K562 (cell line): ENCODE results near the gene RPRD1B. TPM values are rescaled to one million over a fixed set of nuclear protein-coding genes. Genes with fewer than 3 reads are reported as not detected.

ENCODE experiments used
- BHLHE40 ChIP-seq: IDR thresholded peaks from 2 replicates; pipeline ENCODE4 v1.6.1; 2011; ENCODE audit warnings: low read length, improper control_type of control experiment
- CSDE1 ChIP-seq, 2 experiments: fragments of 450-650 bp; IDR thresholded peaks; 2 replicates each; pipeline ENCODE4 v1.6.1; 2016; ENCODE audit warnings: mild to moderate bottlenecking in 1 of 2
- DLX4 ChIP-seq: fragments of 250-450 bp; sonication (Bioruptor Pico); IDR thresholded peaks from 2 replicates; pipeline ENCODE4 v1.6.1; 2021; ENCODE audit warnings: mild to moderate bottlenecking
- HDAC2 ChIP-seq: fragments of 450-650 bp; IDR thresholded peaks from 2 replicates; pipeline ENCODE4 v1.6.1; 2016; ENCODE audit warnings: mild to moderate bottlenecking
- IFI16 ChIP-seq: fragments of 250-450 bp; sonication (Bioruptor Pico); IDR thresholded peaks from 2 replicates; pipeline ENCODE4 v2.1.2; 2022; ENCODE audit warnings: mild to moderate bottlenecking, inconsistent platforms
- KAT7 ChIP-seq: sonication (generic); formaldehyde crosslinking; IDR thresholded peaks from 2 replicates; pipeline ENCODE4 v1.8.0; 2022; ENCODE audit warnings: missing genetic modification reagents, mild to moderate bottlenecking, borderline replicate concordance
- NCOA2 ChIP-seq, 2 experiments: fragments of 450-650 bp; IDR thresholded peaks; 2 replicates each; pipeline ENCODE4 v1.6.1; 2018; ENCODE audit warnings: mild to moderate bottlenecking in 2 of 2, moderate library complexity in 1 of 2; ENCODE audit not compliant: partially characterized antibody in 2 of 2
- NR3C1 ChIP-seq: sonication (generic); formaldehyde crosslinking; IDR thresholded peaks from 2 replicates; pipeline ENCODE4 v1.8.1; 2022; ENCODE audit warnings: missing genetic modification reagents
- PHB2 ChIP-seq: fragments of 450-650 bp; IDR thresholded peaks from 2 replicates; pipeline ENCODE4 v1.6.1; 2017; ENCODE audit warnings: low read depth
- PTBP1 ChIP-seq: fragments of 200-400 bp; formaldehyde crosslinking; IDR thresholded peaks from 2 replicates; pipeline ENCODE4 v1.6.1; 2017; ENCODE audit warnings: low read depth, low read length
- RBM14 ChIP-seq: fragments of 200-400 bp; formaldehyde crosslinking; IDR thresholded peaks from 2 replicates; pipeline ENCODE4 v1.6.1; 2018; ENCODE audit warnings: low read depth, mild to moderate bottlenecking, low read length, moderate library complexity, borderline replicate concordance; ENCODE audit not compliant: insufficient read depth
- RBM39 ChIP-seq: fragments of 200-400 bp; formaldehyde crosslinking; optimal IDR thresholded peaks from 2 replicates; pipeline ENCODE3; 2018; ENCODE audit warnings: low read depth, low read length
- SLC30A9 ChIP-seq: fragments of 250-450 bp; sonication (Bioruptor Pico); IDR thresholded peaks from 2 replicates; pipeline ENCODE4 v1.8.0; 2022; ENCODE audit warnings: mild to moderate bottlenecking, moderate library complexity
- SOX6 ChIP-seq: fragments of 450-650 bp; IDR thresholded peaks from 2 replicates; pipeline ENCODE4 v1.6.1; 2014; ENCODE audit warnings: mild to moderate bottlenecking
- TAL1 ChIP-seq: fragments of 450-650 bp; IDR thresholded peaks from 2 replicates; pipeline ENCODE4 v1.6.1; 2016; ENCODE audit warnings: mild to moderate bottlenecking
- ZC3H4 ChIP-seq: sonication (generic); formaldehyde crosslinking; IDR thresholded peaks from 2 replicates; pipeline ENCODE4 v1.9.0; 2021; ENCODE audit warnings: missing genetic modification reagents, borderline replicate concordance
- ZNF175 ChIP-seq: fragments of 200-800 bp; sonication (Bioruptor generic); IDR thresholded peaks from 2 replicates; pipeline ENCODE4 v1.6.1; 2016; ENCODE audit warnings: low read depth, mild to moderate bottlenecking, missing genetic modification characterization, missing compliant biosample characterization
- ZNF75A ChIP-seq: fragments of 450-650 bp; formaldehyde crosslinking; IDR thresholded peaks from 2 replicates; pipeline ENCODE4 v1.4.0; 2020; ENCODE audit warnings: mild to moderate bottlenecking
- ZZZ3 ChIP-seq: fragments of 450-650 bp; IDR thresholded peaks from 2 replicates; pipeline ENCODE4 v1.6.1; 2016; ENCODE audit warnings: antibody characterized with exemption, mild to moderate bottlenecking, moderate library complexity
- polyA plus RNA-seq, 8 experiments: library from polyadenylated mRNA; depleted of rRNA in 4 of 8; stranded (reverse) in 5 of 8; unstranded in 3 of 8; fragments of >200 nt; fragmentation: Nextera tagmentation in 2 of 8; fragmentation: Illumina TruSeq in 1 of 8; extraction: Ambion mirVana in 2 of 8; extraction: Trizol in 1 of 8; gene quantifications; 2 replicates each; pipeline versions ENCODE4 v1.2.1 to v1.2.3, GENCODE V29; 2011 to 2014; ENCODE audit warnings: inconsistent platforms in 1 of 8, missing spikeins in 1 of 8
- total RNA-seq, 7 experiments: library from RNA; depleted of rRNA in 6 of 7; stranded (reverse); fragments of >200 nt in 6 of 7; fragmentation: Illumina TruSeq in 2 of 7; extraction: Trizol in 2 of 7; gene quantifications; 2 replicates each; pipeline versions ENCODE4 v1.2.1 to v1.2.3, GENCODE V29; 2011 to 2021; ENCODE audit warnings: low replicate concordance in 1 of 7
- TF ChIP-seq, protein P1 (sequence below), 2 experiments: fragments of 450-650 bp; IDR thresholded peaks; 2 replicates each; pipeline ENCODE4 v1.6.1; 2018; ENCODE audit warnings: mild to moderate bottlenecking in 2 of 2, low read depth in 1 of 2; ENCODE audit not compliant: partially characterized antibody in 2 of 2
- TF ChIP-seq, protein P2 (sequence below): sonication (generic); formaldehyde crosslinking; IDR thresholded peaks from 2 replicates; pipeline ENCODE4 v1.8.1; 2023; ENCODE audit warnings: mild to moderate bottlenecking, missing genetic modification reagents, moderate library complexity
- TF ChIP-seq, protein P3 (sequence below), 2 experiments: fragments of 450-650 bp; IDR thresholded peaks; 2 replicates each; pipeline ENCODE4 v1.6.1; 2016

The RPRD1B gene
- total and polyA plus RNA-seq, 9 of the 15 experiments (the other 6 are each of a cell fraction or from before 2014, with no cell fraction given) = 5.5 to 43.0 (median 24.4) TPM

GRCh38 chr20:38094373-38094891 lies 60.9 kb downstream of the RPRD1B start (continued):
- TF ChIP-seq, protein P1, sequence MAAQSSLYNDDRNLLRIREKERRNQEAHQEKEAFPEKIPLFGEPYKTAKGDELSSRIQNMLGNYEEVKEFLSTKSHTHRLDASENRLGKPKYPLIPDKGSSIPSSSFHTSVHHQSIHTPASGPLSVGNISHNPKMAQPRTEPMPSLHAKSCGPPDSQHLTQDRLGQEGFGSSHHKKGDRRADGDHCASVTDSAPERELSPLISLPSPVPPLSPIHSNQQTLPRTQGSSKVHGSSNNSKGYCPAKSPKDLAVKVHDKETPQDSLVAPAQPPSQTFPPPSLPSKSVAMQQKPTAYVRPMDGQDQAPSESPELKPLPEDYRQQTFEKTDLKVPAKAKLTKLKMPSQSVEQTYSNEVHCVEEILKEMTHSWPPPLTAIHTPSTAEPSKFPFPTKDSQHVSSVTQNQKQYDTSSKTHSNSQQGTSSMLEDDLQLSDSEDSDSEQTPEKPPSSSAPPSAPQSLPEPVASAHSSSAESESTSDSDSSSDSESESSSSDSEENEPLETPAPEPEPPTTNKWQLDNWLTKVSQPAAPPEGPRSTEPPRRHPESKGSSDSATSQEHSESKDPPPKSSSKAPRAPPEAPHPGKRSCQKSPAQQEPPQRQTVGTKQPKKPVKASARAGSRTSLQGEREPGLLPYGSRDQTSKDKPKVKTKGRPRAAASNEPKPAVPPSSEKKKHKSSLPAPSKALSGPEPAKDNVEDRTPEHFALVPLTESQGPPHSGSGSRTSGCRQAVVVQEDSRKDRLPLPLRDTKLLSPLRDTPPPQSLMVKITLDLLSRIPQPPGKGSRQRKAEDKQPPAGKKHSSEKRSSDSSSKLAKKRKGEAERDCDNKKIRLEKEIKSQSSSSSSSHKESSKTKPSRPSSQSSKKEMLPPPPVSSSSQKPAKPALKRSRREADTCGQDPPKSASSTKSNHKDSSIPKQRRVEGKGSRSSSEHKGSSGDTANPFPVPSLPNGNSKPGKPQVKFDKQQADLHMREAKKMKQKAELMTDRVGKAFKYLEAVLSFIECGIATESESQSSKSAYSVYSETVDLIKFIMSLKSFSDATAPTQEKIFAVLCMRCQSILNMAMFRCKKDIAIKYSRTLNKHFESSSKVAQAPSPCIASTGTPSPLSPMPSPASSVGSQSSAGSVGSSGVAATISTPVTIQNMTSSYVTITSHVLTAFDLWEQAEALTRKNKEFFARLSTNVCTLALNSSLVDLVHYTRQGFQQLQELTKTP (IDR thresholded peaks at IDR 0.05; ENCODE audit: low read depth in 1 of 2, partially characterized antibody in 2 of 2) = no peak
- TF ChIP-seq ZC3H4 (CRISPR knock-in tag) = no peak
- TF ChIP-seq NCOA2 (IDR thresholded peaks at IDR 0.05; ENCODE audit: partially characterized antibody in 2 of 2) = no peak
- no peak for TF ChIP-seq KAT7 (CRISPR knock-in tag)
- TF ChIP-seq RBM14 = no peak
- no peak for TF ChIP-seq CSDE1 (IDR thresholded peaks at IDR 0.05)
- no peak for TF ChIP-seq IFI16 (CRISPR knock-in tag)
- TF ChIP-seq ZNF175 (CRISPR knock-in tag) = peak; percentile 66
- TF ChIP-seq, protein P2, sequence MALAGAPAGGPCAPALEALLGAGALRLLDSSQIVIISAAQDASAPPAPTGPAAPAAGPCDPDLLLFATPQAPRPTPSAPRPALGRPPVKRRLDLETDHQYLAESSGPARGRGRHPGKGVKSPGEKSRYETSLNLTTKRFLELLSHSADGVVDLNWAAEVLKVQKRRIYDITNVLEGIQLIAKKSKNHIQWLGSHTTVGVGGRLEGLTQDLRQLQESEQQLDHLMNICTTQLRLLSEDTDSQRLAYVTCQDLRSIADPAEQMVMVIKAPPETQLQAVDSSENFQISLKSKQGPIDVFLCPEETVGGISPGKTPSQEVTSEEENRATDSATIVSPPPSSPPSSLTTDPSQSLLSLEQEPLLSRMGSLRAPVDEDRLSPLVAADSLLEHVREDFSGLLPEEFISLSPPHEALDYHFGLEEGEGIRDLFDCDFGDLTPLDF (CRISPR knock-in tag) = no peak
- no peak for TF ChIP-seq TAL1
- no peak for TF ChIP-seq RBM39
- no peak for TF ChIP-seq PHB2
- TF ChIP-seq SOX6 = no peak
- no peak for TF ChIP-seq NR3C1 (CRISPR knock-in tag)
- no peak for TF ChIP-seq ZNF75A (CRISPR knock-in tag)
- no peak for TF ChIP-seq DLX4 (CRISPR knock-in tag)
- no peak for TF ChIP-seq SLC30A9 (CRISPR knock-in tag)
- TF ChIP-seq, protein P3, sequence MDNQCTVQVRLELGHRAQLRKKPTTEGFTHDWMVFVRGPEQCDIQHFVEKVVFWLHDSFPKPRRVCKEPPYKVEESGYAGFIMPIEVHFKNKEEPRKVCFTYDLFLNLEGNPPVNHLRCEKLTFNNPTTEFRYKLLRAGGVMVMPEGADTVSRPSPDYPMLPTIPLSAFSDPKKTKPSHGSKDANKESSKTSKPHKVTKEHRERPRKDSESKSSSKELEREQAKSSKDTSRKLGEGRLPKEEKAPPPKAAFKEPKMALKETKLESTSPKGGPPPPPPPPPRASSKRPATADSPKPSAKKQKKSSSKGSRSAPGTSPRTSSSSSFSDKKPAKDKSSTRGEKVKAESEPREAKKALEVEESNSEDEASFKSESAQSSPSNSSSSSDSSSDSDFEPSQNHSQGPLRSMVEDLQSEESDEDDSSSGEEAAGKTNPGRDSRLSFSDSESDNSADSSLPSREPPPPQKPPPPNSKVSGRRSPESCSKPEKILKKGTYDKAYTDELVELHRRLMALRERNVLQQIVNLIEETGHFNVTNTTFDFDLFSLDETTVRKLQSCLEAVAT (IDR thresholded peaks at IDR 0.05) = no peak
- TF ChIP-seq PTBP1 = no peak
- no peak for TF ChIP-seq HDAC2
- no peak for TF ChIP-seq ZZZ3
- no peak for TF ChIP-seq BHLHE40
